K562 (cell line): ENCODE measurements around the gene ZNF582. TPM values are rescaled to one million over a fixed set of nuclear protein-coding genes. Genes with fewer than 3 reads are reported as not detected.

ENCODE experiments used
- FIP1L1 ChIP-seq: fragments of 200-400 bp; formaldehyde crosslinking; IDR thresholded peaks from 2 replicates; pipeline ENCODE4 v1.6.1; 2018; ENCODE audit warnings: mild to moderate bottlenecking, low read depth, low read length; ENCODE audit not compliant: poor library complexity, severe bottlenecking
- MTA2 ChIP-seq: fragments of 450-650 bp; IDR thresholded peaks from 2 replicates; pipeline ENCODE4 v1.6.1; 2016; ENCODE audit warnings: low read depth
- SMC3 ChIP-seq: conservative IDR thresholded peaks from 2 replicates; pipeline ENCODE4 v1.6.1; 2011; ENCODE audit warnings: low read depth, low read length, improper control_type of control experiment; ENCODE audit not compliant: insufficient read depth
- SUPT5H ChIP-seq: fragments of 450-650 bp; IDR thresholded peaks from 2 replicates; pipeline ENCODE4 v1.6.1; 2016
- TAL1 ChIP-seq: fragments of 450-650 bp; IDR thresholded peaks from 2 replicates; pipeline ENCODE4 v1.6.1; 2016; ENCODE audit warnings: mild to moderate bottlenecking
- ZNF407 ChIP-seq: fragments of 450-650 bp; IDR thresholded peaks from 2 replicates; pipeline ENCODE4 v1.6.1; 2016; ENCODE audit warnings: low read depth
- polyA plus RNA-seq, 8 experiments: library from polyadenylated mRNA; depleted of rRNA in 4 of 8; stranded (reverse) in 5 of 8; unstranded in 3 of 8; fragments of >200 nt; fragmentation: Nextera tagmentation in 2 of 8; fragmentation: Illumina TruSeq in 1 of 8; extraction: Ambion mirVana in 2 of 8; extraction: Trizol in 1 of 8; gene quantifications; 2 replicates each; pipeline versions ENCODE4 v1.2.1 to v1.2.3, GENCODE V29; 2011 to 2014; ENCODE audit warnings: inconsistent platforms in 1 of 8, missing spikeins in 1 of 8
- total RNA-seq, 7 experiments: library from RNA; depleted of rRNA in 6 of 7; stranded (reverse); fragments of >200 nt in 6 of 7; fragmentation: Illumina TruSeq in 2 of 7; extraction: Trizol in 2 of 7; gene quantifications; 2 replicates each; pipeline versions ENCODE4 v1.2.1 to v1.2.3, GENCODE V29; 2011 to 2021; ENCODE audit warnings: low replicate concordance in 1 of 7
- TF ChIP-seq, protein P1 (sequence below), 2 experiments: IDR thresholded peaks in 1 of 2; conservative IDR thresholded peaks in 1 of 2; 2 replicates each; pipeline ENCODE4 v1.6.1; 2016; ENCODE audit warnings: low read depth in 2 of 2, mild to moderate bottlenecking in 1 of 2, missing compliant biosample characterization in 1 of 2, missing genetic modification characterization in 1 of 2, moderate library complexity in 1 of 2
- TF ChIP-seq, protein P2 (sequence below): fragments of 150-350 bp; conservative IDR thresholded peaks from 2 replicates; pipeline ENCODE4 v1.6.1; 2014; ENCODE audit warnings: low read length

ZNF582 gene
- total and polyA plus RNA-seq, 9 of the 15 experiments (the other 6 are each of a cell fraction or from before 2014, with no cell fraction given) = 0.72 to 3.3 (median 1.6) TPM

- TF ChIP-seq SMC3 (0 out of 2 replicates have a peak, but pooled peaks have one; percentile 11), MTA2 (no peak), TAL1 (no peak), SUPT5H (peak; percentile 88), FIP1L1 (peak; percentile 51), ZNF407 (no peak)
- TF ChIP-seq, protein P1, sequence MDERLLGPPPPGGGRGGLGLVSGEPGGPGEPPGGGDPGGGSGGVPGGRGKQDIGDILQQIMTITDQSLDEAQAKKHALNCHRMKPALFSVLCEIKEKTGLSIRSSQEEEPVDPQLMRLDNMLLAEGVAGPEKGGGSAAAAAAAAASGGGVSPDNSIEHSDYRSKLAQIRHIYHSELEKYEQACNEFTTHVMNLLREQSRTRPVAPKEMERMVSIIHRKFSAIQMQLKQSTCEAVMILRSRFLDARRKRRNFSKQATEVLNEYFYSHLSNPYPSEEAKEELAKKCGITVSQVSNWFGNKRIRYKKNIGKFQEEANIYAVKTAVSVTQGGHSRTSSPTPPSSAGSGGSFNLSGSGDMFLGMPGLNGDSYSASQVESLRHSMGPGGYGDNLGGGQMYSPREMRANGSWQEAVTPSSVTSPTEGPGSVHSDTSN (CRISPR knock-in tag; IDR thresholded peaks at IDR 0.05; ENCODE audit: low read depth) = no peak
- TF ChIP-seq, protein P1 (tag; conservative IDR thresholded peaks at IDR 0.05; ENCODE audit: low read depth) = no peak
- TF ChIP-seq, protein P2, sequence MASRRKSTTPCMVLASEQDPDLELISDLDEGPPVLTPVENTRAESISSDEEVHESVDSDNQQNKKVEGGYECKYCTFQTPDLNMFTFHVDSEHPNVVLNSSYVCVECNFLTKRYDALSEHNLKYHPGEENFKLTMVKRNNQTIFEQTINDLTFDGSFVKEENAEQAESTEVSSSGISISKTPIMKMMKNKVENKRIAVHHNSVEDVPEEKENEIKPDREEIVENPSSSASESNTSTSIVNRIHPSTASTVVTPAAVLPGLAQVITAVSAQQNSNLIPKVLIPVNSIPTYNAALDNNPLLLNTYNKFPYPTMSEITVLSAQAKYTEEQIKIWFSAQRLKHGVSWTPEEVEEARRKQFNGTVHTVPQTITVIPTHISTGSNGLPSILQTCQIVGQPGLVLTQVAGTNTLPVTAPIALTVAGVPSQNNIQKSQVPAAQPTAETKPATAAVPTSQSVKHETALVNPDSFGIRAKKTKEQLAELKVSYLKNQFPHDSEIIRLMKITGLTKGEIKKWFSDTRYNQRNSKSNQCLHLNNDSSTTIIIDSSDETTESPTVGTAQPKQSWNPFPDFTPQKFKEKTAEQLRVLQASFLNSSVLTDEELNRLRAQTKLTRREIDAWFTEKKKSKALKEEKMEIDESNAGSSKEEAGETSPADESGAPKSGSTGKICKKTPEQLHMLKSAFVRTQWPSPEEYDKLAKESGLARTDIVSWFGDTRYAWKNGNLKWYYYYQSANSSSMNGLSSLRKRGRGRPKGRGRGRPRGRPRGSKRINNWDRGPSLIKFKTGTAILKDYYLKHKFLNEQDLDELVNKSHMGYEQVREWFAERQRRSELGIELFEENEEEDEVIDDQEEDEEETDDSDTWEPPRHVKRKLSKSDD = no peak
Observed at GRCh38 chr19:56367829-56368711, 25.3 kb downstream of the ZNF582 start (continued).
